GM19035 (cell line): ENCODE data around the gene RUFY4.

Source experiments
- ATAC-seq: cut with Tn5 transposase; IDR thresholded peaks from one replicate; pipeline ENCODE4 v1.9.1; 2021; ENCODE audit not compliant: unreplicated experiment

RUFY4 gene, protein sequence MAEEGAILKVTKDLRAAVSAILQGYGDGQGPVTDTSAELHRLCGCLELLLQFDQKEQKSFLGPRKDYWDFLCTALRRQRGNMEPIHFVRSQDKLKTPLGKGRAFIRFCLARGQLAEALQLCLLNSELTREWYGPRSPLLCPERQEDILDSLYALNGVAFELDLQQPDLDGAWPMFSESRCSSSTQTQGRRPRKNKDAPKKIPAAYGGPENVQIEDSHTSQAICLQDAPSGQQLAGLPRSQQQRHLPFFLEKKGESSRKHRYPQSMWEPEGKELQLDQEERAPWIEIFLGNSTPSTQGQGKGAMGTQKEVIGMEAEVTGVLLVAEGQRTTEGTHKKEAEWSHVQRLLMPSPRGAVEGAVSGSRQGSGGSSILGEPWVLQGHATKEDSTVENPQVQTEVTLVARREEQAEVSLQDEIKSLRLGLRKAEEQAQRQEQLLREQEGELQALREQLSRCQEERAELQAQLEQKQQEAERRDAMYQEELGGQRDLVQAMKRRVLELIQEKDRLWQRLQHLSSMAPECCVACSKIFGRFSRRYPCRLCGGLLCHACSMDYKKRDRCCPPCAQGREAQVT

DNA sequence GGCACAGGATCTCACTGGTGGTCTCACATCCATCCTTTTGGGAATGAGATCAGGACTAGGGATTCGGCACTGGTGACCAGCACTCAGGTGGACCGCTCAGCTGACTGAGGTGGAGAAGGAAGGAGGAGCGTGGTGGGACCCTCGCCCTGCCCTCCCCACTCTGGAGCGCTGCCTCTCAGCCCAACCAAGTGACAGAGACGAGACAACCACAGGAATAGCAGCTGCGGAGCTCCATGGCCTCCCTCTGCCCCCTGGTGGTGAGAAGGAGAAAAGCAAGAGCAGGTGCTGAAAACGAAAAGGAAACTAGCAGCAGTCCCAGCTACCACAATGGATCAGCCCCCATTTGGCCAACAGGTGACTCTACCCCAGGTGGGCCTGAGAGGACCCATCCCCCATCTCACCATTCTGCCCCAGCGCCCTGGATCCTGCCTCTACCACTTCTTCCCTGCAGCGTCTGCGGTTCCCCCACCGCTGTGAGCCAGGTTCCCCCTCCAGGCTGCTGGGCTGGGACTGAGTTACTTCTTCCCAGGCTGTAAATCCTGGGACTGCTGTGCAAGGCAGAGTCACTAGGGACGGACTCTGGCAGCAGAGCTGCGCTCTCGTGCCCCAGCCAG is at the start of gene RUFY4:
RUFY4 (plus strand) TSS at position 533 of the 614 bp plus-strand sequence. CDS start 1,353 bp downstream, outside the sequence.
- peak; percentile 88 for ATAC-seq

GRCh38 chr2:218019411-218020060 is 49.5 kb upstream of the RUFY4 start:
- ATAC-seq, result no peak

GRCh38 chr2:218020281-218020680 is 48.8 kb upstream of the RUFY4 start:
- ATAC-seq, result no peak

GRCh38 chr2:218020966-218021535 is 48.0 kb upstream of the RUFY4 start:
- no peak for ATAC-seq

- ATAC-seq, result no peak
Observed at GRCh38 chr2:218021536-218022071, 47.4 kb upstream of the RUFY4 start.

DNA sequence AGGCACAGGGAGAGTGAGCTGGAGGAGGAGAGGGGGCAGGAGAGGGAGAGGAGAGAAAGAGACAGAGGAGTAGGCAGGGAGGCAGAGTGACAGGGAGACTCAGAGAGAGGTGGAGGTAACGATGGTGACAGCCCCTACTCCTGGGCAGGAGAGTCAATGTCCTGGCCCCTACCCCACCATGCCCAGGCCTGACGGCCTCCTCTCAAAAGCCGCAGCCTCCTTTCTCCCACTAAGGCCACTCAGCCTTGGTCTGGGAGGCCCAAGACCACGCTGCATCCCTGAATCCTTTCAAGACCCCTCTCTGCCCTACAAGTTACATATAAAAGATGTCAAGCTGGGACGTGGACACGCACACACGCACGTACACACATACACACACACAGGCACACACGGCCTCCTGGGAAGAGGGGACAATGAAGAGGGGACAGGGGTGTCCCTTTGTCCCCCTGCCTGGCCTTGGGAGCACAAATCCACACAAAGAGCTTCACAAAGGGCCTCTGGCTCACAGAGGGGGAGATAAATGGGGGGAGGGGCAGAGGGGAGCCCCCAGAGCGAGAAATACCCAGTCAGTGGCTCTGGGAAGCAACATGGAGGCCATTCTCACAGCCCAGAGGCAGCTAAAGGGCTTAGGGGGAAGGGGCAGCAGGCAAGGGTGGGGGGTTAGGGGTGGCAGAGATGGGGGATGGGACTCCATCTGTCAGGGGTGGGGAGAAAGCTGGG is 46.8 kb upstream of the RUFY4 start:
- ATAC-seq, result no peak

DNA sequence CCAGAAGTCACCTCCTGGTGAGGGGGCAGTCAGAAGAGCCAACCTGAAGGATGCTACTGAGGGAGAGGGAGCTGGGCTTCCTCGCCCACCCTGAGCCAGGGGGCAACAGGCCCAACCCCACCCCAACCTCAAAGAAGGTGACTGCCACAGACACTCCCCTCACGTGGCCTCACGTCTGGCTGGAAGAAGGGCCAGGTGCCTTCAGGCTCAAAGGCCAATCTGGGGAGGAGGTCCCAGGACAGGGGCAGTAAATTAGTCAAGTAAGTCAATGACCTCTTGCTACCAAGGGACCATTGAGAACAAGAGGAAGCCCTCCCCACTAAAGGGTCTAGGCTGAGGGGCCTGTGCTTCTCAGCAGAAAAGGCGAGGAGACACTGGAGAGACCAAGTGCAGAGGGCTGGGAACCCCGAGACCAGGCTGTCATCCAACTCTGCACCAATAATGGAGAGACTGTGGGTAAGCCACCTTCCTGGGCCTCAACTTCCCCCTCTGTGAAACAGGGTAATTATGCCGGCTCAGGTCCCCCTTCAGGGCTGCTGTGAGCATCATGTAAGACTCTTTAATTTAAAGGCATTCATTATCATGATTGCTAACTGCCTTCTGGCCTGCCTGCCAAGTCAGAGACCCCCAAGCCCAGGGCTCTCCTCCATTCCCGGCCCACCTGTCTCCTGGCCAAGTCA is 46.1 kb upstream of the RUFY4 start:
- ATAC-seq, result no peak

DNA sequence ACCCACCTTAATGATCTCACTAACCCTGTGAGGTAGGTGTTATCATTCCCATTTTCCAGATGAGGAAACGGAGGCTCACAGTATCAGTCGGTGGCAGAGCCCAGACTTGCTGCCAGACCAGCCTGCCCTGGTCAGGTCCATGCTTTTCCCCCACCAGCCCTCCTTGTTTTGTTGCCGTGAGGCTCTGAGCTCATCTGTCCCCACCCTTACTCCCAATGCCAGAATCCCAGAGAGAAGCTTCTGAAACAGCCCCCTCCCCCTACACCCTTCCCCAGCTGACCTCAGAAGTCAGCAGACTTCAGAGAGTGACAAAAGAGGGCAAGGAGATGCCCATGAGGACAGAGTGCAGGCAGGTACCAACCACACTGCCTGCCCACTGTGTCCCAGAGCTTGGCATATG is 45.4 kb upstream of the RUFY4 start:
- ATAC-seq, result no peak

GRCh38 chr2:218024336-218024735 is 44.7 kb upstream of the RUFY4 start:
- ATAC-seq, result no peak

- no peak for ATAC-seq
Observed at GRCh38 chr2:218024871-218025270, 44.2 kb upstream of the RUFY4 start.

DNA sequence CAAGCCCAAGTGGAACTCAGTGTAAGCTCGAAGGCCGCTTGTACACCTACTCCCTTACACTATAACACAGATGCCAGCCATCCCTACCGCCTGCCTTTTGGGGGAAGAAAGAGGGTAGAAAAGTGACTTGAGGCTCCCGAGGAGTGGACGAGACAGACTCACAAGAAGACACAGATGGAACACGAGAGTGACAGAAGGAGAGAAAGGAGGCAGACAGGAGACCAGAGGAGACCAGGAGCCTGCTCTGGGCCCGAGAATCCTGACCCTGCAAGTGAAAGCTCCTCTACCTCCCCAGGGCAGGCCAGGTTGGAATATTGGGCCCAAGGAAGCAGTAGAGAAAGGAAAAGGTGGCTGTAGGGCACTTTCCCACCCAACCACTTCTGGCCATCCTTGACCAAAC is 42.8 kb upstream of the RUFY4 start:
- no peak for ATAC-seq

DNA sequence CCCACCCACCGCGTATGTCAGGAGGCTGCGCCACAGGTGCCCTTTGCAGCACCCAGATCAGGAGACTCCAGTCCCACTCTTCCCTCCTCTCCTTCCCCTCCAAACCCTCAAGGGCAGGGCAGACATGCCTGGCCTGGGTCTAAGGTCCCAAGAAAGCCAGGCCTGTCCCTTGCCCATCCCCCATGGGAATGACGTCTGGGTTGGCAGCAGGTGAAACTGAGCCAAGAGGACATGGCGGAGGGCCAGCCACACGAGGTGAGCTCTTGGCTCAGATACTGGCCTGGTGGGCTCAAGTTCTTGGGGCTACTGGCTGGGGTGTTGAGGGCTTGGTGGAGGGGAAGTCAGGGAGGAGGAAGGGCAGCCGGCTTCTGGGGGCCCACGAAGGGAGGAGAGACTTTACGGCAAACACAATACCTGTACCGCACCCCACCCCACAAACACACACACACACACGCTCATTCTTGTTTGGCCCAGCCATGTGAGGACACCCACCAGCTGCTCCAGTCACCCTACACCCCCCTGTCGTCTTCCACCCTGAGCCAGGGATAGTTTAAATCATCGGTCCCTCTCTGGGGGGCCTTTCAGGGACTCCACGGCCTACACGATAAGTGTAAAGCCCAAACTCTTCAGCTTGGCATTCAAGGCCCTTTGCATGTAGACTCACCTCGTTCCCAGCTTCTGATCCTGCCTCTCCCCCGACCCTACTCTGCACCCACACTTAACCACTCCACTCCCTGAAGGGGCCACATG is 42.2 kb upstream of the RUFY4 start:
- ATAC-seq, result no peak

- ATAC-seq, result no peak
Observed at GRCh38 chr2:218027426-218028188, 41.4 kb upstream of the RUFY4 start.

GRCh38 chr2:218028189-218028495 is 40.9 kb upstream of the RUFY4 start:
- ATAC-seq, result no peak

- no peak for ATAC-seq
Observed at GRCh38 chr2:218028562-218029348, 40.3 kb upstream of the RUFY4 start.

DNA sequence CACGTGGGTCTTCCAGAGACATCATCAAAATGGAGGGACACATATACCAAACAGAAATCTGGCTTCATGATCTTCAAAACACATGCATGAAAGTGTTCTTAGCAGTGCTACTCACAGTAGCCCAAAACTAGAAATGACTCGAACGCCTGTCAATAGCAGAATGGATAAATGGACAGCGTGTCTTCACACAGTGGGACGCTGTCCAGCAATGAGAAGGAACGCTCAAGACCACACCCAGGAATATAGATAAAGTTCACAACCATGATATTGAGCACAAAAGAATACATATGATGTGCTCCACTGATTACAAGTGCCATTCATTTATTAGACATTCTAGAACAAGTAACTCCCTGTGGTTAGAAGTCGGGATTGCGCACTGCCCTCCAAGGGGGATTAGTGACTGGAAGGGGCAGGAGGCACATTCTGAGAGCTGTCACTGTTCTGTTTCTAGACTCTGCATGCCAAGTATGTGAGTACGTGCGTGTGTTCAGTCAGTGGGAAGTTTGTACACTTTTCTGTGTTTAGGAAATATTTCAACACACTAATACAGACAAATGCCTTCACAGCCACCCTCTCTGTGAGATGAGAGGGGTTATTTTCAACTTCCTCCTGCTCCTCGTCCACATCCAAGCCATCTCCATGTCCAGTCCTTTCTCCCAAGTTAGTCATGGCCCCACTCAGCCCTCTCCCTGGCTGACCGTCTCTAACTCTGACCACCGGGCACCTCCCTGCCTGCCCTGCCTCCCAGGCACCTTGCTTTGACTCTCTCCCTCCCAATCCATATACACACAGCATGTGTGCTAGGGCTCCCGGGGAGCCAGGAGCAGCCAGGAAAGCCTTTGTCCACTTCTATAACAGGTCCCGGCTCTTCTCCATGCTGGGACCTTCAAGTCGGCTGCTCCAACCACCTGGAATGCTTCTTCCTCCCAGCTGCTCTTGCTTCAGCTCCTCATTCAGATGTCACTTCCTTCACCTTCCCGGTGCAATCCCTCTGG is 39.4 kb upstream of the RUFY4 start:
- no peak for ATAC-seq
